Stimulated activated naive B cell treated with anti-CD40 and anti-IgM and Interleukin-4, amounts not matched to agents 10 μg/mL and 1 μg/mL and 100 μg/mL, for 72 hours (primary cell): ENCODE results near the gene MMAB.
A peak's percentile ranks its signal among the peaks of the same experiment; 100 is the strongest.
"Not testable (repeated sequence)": the region's sequence is repeated elsewhere in the genome, so short reads cannot be mapped to it uniquely, and the experiment has no call there.

Source experiments
- ATAC-seq, 2 donors: fragments of 150-1000 bp; cut with Tn5 transposase; replicated peaks; 2 replicates each; pipeline ENCODE4 v1.10.0; 2021; ENCODE audit warnings: moderate library complexity in 1 of 2
- DNase-seq: peaks from one replicate; pipeline ENCODE4 v3.0.0; 2021
- H3K27ac Mint-ChIP-seq: one replicate; pipeline ENCODE4 v1.8.0; 2022; ENCODE audit warnings: mild to moderate bottlenecking, mixed read lengths
- H3K27me3 Mint-ChIP-seq, 2 donors: one replicate each; pipeline ENCODE4 v1.8.0; 2022; ENCODE audit warnings: mixed read lengths in 2 of 2
- H3K36me3 Mint-ChIP-seq, 2 donors: one replicate each; pipeline ENCODE4 v1.8.0; 2022; ENCODE audit warnings: mixed read lengths in 2 of 2, mild to moderate bottlenecking in 1 of 2
- H3K4me1 Mint-ChIP-seq, 2 donors: one replicate each; pipeline ENCODE4 v1.8.0; 2022; ENCODE audit warnings: mixed read lengths in 2 of 2, mild to moderate bottlenecking in 1 of 2
- H3K4me3 Mint-ChIP-seq, 2 donors: one replicate each; pipeline ENCODE4 v1.8.0; 2022; ENCODE audit warnings: mild to moderate bottlenecking in 2 of 2, mixed read lengths in 2 of 2, moderate library complexity in 1 of 2
- H3K9me3 Mint-ChIP-seq, 2 donors: one replicate each; pipeline ENCODE4 v1.8.0; 2022; ENCODE audit warnings: mixed read lengths in 2 of 2, mild to moderate bottlenecking in 1 of 2

MMAB gene

GRCh38 chr12:109608793-109609192, 35.5 kb upstream of the MMAB start:
- no peaks in the 10 kb centered on the region for H3K4me1 Mint-ChIP-seq
- no peaks in the 10 kb centered on the region for H3K9me3 Mint-ChIP-seq
- no peaks in the 10 kb centered on the region for H3K36me3 Mint-ChIP-seq
- peaks cover 41 to 73% of the 10 kb centered on the region in 2 donors for H3K27me3 Mint-ChIP-seq
- no peak overlapping the region for H3K4me3 Mint-ChIP-seq
- no peak overlapping the region for H3K27ac Mint-ChIP-seq
- ATAC-seq = no peak
- no peak for DNase-seq

GRCh38 chr12:109608270-109608669, 35.0 kb upstream of the MMAB start:
- H3K27me3 Mint-ChIP-seq = peaks cover 39 to 68% of the 10 kb centered on the region in 2 donors
- no peak for ATAC-seq
- H3K27ac Mint-ChIP-seq = no peak overlapping the region
- H3K4me1 Mint-ChIP-seq = no peaks in the 10 kb centered on the region
- DNase-seq = no peak
- no peak overlapping the region for H3K4me3 Mint-ChIP-seq
- no peaks in the 10 kb centered on the region for H3K36me3 Mint-ChIP-seq
- H3K9me3 Mint-ChIP-seq = no peaks in the 10 kb centered on the region

- no peak overlapping the region for H3K4me3 Mint-ChIP-seq
- peaks cover 32 to 62% of the 10 kb centered on the region in 2 donors for H3K27me3 Mint-ChIP-seq
- no peaks in the 10 kb centered on the region for H3K4me1 Mint-ChIP-seq
- no peak for DNase-seq
- no peaks in the 10 kb centered on the region for H3K9me3 Mint-ChIP-seq
- H3K36me3 Mint-ChIP-seq = no peaks in the 10 kb centered on the region
- no peak for ATAC-seq
- H3K27ac Mint-ChIP-seq = no peak overlapping the region
Measured at GRCh38 chr12:109607618-109608017, 34.3 kb upstream of the MMAB start.

GRCh38 chr12:109606320-109607028, 33.2 kb upstream of the MMAB start:
- Mint-ChIP-seq H3K4me3 (no peak overlapping the region), H3K27ac (no peak overlapping the region)
- no peak for ATAC-seq

GRCh38 chr12:109605599-109606228, 32.4 kb upstream of the MMAB start:
- H3K36me3 Mint-ChIP-seq = peaks cover 0 to 4% of the 10 kb centered on the region in 2 donors
- no peaks in the 10 kb centered on the region for H3K9me3 Mint-ChIP-seq
- DNase-seq = no peak
- no peak for ATAC-seq
- peaks cover 29 to 43% of the 10 kb centered on the region in 2 donors for H3K27me3 Mint-ChIP-seq
- H3K4me3 Mint-ChIP-seq = no peak overlapping the region
- H3K4me1 Mint-ChIP-seq = no peaks in the 10 kb centered on the region
- H3K27ac Mint-ChIP-seq = no peak overlapping the region

More at GRCh38 chr12:109606320-109607028, 33.2 kb upstream of the MMAB start:
- Mint-ChIP-seq H3K4me1 (no peaks in the 10 kb centered on the region), H3K9me3 (no peaks in the 10 kb centered on the region), H3K36me3 (peaks cover 0 to 1% of the 10 kb centered on the region in 2 donors), H3K27me3 (peaks cover 31 to 50% of the 10 kb centered on the region in 2 donors)
- no peak for DNase-seq

GRCh38 chr12:109605016-109605415, 31.7 kb upstream of the MMAB start:
- Mint-ChIP-seq H3K36me3 (peaks cover 0 to 4% of the 10 kb centered on the region in 2 donors), H3K27ac (no peak overlapping the region), H3K27me3 (peaks cover 26 to 38% of the 10 kb centered on the region in 2 donors), H3K4me1 (no peaks in the 10 kb centered on the region), H3K9me3 (no peaks in the 10 kb centered on the region), H3K4me3 (no peak overlapping the region)
- ATAC-seq (no peak), DNase-seq (no peak)

- Mint-ChIP-seq H3K27ac (no peak overlapping the region), H3K4me1 (no peaks in the 10 kb centered on the region), H3K36me3 (peaks cover 0 to 4% of the 10 kb centered on the region in 2 donors), H3K9me3 (no peaks in the 10 kb centered on the region), H3K27me3 (peaks cover 26 to 30% of the 10 kb centered on the region in 2 donors), H3K4me3 (no peak overlapping the region)
- no peak for DNase-seq
- no peak for ATAC-seq
Measured at GRCh38 chr12:109604132-109604585, 30.9 kb upstream of the MMAB start.

GRCh38 chr12:109602132-109602531, 28.8 kb upstream of the MMAB start:
- H3K9me3 Mint-ChIP-seq, H3K4me3 Mint-ChIP-seq, H3K27ac Mint-ChIP-seq, H3K36me3 Mint-ChIP-seq, ATAC-seq, DNase-seq: not testable (repeated sequence)
- Mint-ChIP-seq H3K4me1 (peaks cover 5 to 12% of the 10 kb centered on the region in 2 donors), H3K27me3 (peaks cover 19 to 20% of the 10 kb centered on the region in 2 donors)

- no peak overlapping the region for H3K4me3 Mint-ChIP-seq
- no peak overlapping the region for H3K27ac Mint-ChIP-seq
- peaks cover 14 to 16% of the 10 kb centered on the region in 2 donors for H3K27me3 Mint-ChIP-seq
- no peak for DNase-seq
- H3K4me1 Mint-ChIP-seq = peaks cover 8 to 17% of the 10 kb centered on the region in 2 donors
- ATAC-seq = no peak
- H3K9me3 Mint-ChIP-seq = no peaks in the 10 kb centered on the region
- peaks cover 3 to 9% of the 10 kb centered on the region in 2 donors for H3K36me3 Mint-ChIP-seq
Measured at GRCh38 chr12:109601557-109601956, 28.3 kb upstream of the MMAB start.

GRCh38 chr12:109600995-109601394, 27.7 kb upstream of the MMAB start:
- Mint-ChIP-seq H3K36me3 (peaks cover 3 to 9% of the 10 kb centered on the region in 2 donors), H3K4me3 (no peak overlapping the region), H3K27me3 (peaks cover 9 to 16% of the 10 kb centered on the region in 2 donors), H3K27ac (no peak overlapping the region), H3K9me3 (no peaks in the 10 kb centered on the region), H3K4me1 (peaks cover 8 to 17% of the 10 kb centered on the region in 2 donors)
- ATAC-seq = no peak
- no peak for DNase-seq

- ATAC-seq (no peak), DNase-seq (no peak)
- no peaks in the 10 kb centered on the region for H3K9me3 Mint-ChIP-seq
- no peak overlapping the region for H3K4me3 Mint-ChIP-seq
- H3K36me3 Mint-ChIP-seq = peaks cover 7 to 9% of the 10 kb centered on the region in 2 donors
- H3K27ac Mint-ChIP-seq = no peak overlapping the region
- H3K4me1 Mint-ChIP-seq = peaks cover 11 to 19% of the 10 kb centered on the region in 2 donors
- H3K27me3 Mint-ChIP-seq = peaks cover 6 to 13% of the 10 kb centered on the region in 2 donors
Measured at GRCh38 chr12:109600481-109600880, 27.2 kb upstream of the MMAB start.

GRCh38 chr12:109599087-109599486, 25.8 kb upstream of the MMAB start:
- Mint-ChIP-seq H3K27me3 (peaks cover 0 to 3% of the 10 kb centered on the region in 2 donors), H3K9me3 (no peaks in the 10 kb centered on the region), H3K4me3 (no peak overlapping the region), H3K4me1 (peaks cover 11 to 30% of the 10 kb centered on the region in 2 donors), H3K27ac (no peak overlapping the region), H3K36me3 (peaks cover 7 to 17% of the 10 kb centered on the region in 2 donors)
- ATAC-seq = no peak
- DNase-seq = no peak

GRCh38 chr12:109598428-109598854, 25.1 kb upstream of the MMAB start:
- Mint-ChIP-seq H3K27me3 (no peaks in the 10 kb centered on the region), H3K4me3 (no peak overlapping the region), H3K36me3 (peaks cover 13 to 23% of the 10 kb centered on the region in 2 donors)

GRCh38 chr12:109597795-109598427, 24.6 kb upstream of the MMAB start:
- DNase-seq (peak; percentile 41), ATAC-seq (peak; percentile 63 to 68)
- Mint-ChIP-seq H3K4me3 (no peak overlapping the region), H3K27ac (no peak overlapping the region), H3K4me1 (peaks cover 11 to 30% of the 10 kb centered on the region in 2 donors), H3K27me3 (no peaks in the 10 kb centered on the region), H3K9me3 (no peaks in the 10 kb centered on the region), H3K36me3 (peaks cover 16 to 25% of the 10 kb centered on the region in 2 donors)

More at GRCh38 chr12:109598428-109598854, 25.1 kb upstream of the MMAB start:
- Mint-ChIP-seq H3K27ac (peak overlapping the region; percentile 17), H3K4me1 (peaks cover 11 to 30% of the 10 kb centered on the region in 2 donors), H3K9me3 (no peaks in the 10 kb centered on the region)
- no peak for ATAC-seq
- DNase-seq = no peak
